Loucy (cell line): ENCODE data around the gene RGS2.

Source experiments
- CTCF ChIP-seq: fragments of 200-600 bp; sonication (generic); conservative IDR thresholded peaks from 2 replicates; pipeline ENCODE4 v1.5.1; 2014; ENCODE audit warnings: mild to moderate bottlenecking, antibody characterized with exemption, low read length
- EZH2phosphoT487 ChIP-seq: fragments of 200-600 bp; IDR thresholded peaks from 2 replicates; pipeline ENCODE4 v1.6.1; 2018; ENCODE audit warnings: antibody characterized with exemption, mild to moderate bottlenecking, moderate library complexity, borderline replicate concordance

- TF ChIP-seq CTCF (no peak), EZH2phosphoT487 (no peak)
Measured at GRCh38 chr1:192817246-192817645, 8.4 kb downstream of the RGS2 start.
